ENCODE results near the gene CDK14. TPM values are rescaled to one million over a fixed set of nuclear protein-coding genes. Genes with fewer than 3 reads are reported as not detected.

CDK14 gene
- total RNA-seq, 4 donors from 2014 or later: 0.38 to 3.6 (median 1.3) TPM

- Histone ChIP-seq H3K36me3 (no peaks in the 10 kb centered on the region), H3K27ac (no peak overlapping the region), H3K4me3 (no peak overlapping the region), H3K4me1 (no peaks in the 10 kb centered on the region), H3K9me3 (no peaks in the 10 kb centered on the region), H3K27me3 (no peaks in the 10 kb centered on the region)
- TF ChIP-seq CTCF (IDR thresholded peaks at IDR 0.05) (no peak), POLR2A (IDR thresholded peaks at IDR 0.05) (no peak)
- DNase-seq: no peak
- intact Hi-C loops (cut with DNase I): no loop called here
- WGBS, 2 donors: 67 to 82% methylated on average over 1 to 2 of the region's 2 CpGs
Observed at GRCh38 chr7:90836937-90837336, 240.8 kb downstream of the CDK14 start.

- Histone ChIP-seq H3K27me3 (no peaks in the 10 kb centered on the region), H3K9me3 (no peaks in the 10 kb centered on the region), H3K36me3 (no peaks in the 10 kb centered on the region), H3K27ac (no peak overlapping the region), H3K4me1 (no peaks in the 10 kb centered on the region), H3K4me3 (no peak overlapping the region)
- intact Hi-C loops (cut with DNase I): no loop called here
- DNase-seq: no peak
- WGBS, 2 donors: 93 to 95% methylated on average over 8 of the region's 8 CpGs
- TF ChIP-seq POLR2A (IDR thresholded peaks at IDR 0.05): no peak
- TF ChIP-seq CTCF (IDR thresholded peaks at IDR 0.05): no peak
Observed at GRCh38 chr7:90838799-90839198, 242.7 kb downstream of the CDK14 start.

GRCh38 chr7:90839316-90839715, 243.2 kb downstream of the CDK14 start:
- TF ChIP-seq POLR2A (IDR thresholded peaks at IDR 0.05): no peak
- no peak for TF ChIP-seq CTCF (IDR thresholded peaks at IDR 0.05)
- intact Hi-C loops (cut with DNase I): no loop called here
- DNase-seq: no peak
- Histone ChIP-seq H3K9me3 (no peaks in the 10 kb centered on the region), H3K27ac (no peak overlapping the region), H3K27me3 (no peaks in the 10 kb centered on the region), H3K4me1 (no peaks in the 10 kb centered on the region), H3K4me3 (no peak overlapping the region), H3K36me3 (no peaks in the 10 kb centered on the region)
- 69 to 82% methylated on average over 1 of the region's 1 CpG for WGBS, 2 donors

- no peaks in the 10 kb centered on the region for H3K36me3 ChIP-seq
- H3K4me3 ChIP-seq: no peak overlapping the region
- TF ChIP-seq CTCF (IDR thresholded peaks at IDR 0.05) (no peak), POLR2A (IDR thresholded peaks at IDR 0.05) (no peak)
- H3K27ac ChIP-seq: no peak overlapping the region
- no peak for DNase-seq
- H3K4me1 ChIP-seq: no peaks in the 10 kb centered on the region
- H3K9me3 ChIP-seq: no peaks in the 10 kb centered on the region
- intact Hi-C loops (cut with DNase I): no loop called here
- WGBS, 2 donors: 82 to 83% methylated on average over 3 of the region's 3 CpGs
- no peaks in the 10 kb centered on the region for H3K27me3 ChIP-seq
Observed at GRCh38 chr7:90839727-90840291, 243.7 kb downstream of the CDK14 start.

GRCh38 chr7:90841759-90842429, 245.8 kb downstream of the CDK14 start:
- H3K9me3 ChIP-seq: no peaks in the 10 kb centered on the region
- 66 to 68% methylated on average over 4 of the region's 4 CpGs for WGBS, 2 donors
- no peak for TF ChIP-seq POLR2A (IDR thresholded peaks at IDR 0.05)
- H3K4me3 ChIP-seq: no peak overlapping the region
- no peaks in the 10 kb centered on the region for H3K4me1 ChIP-seq
- H3K36me3 ChIP-seq: no peaks in the 10 kb centered on the region
- H3K27me3 ChIP-seq: no peaks in the 10 kb centered on the region
- H3K27ac ChIP-seq: no peak overlapping the region
- intact Hi-C loops (cut with DNase I): no loop called here
- no peak for DNase-seq

Data from esophagus squamous epithelium (tissue), 5 donors.